Transverse colon (tissue), 4 donors: ENCODE data around the gene ZBTB38. TPM values are rescaled to one million over a fixed set of nuclear protein-coding genes. Genes with fewer than 3 reads are reported as not detected.

ENCODE experiments used
- DNase-seq: peaks from one replicate; pipeline ENCODE4 v3.0.0-alpha.2; 2019
- H3K27ac ChIP-seq, 4 donors: fragments of 200-600 bp; sonication (generic); 2 replicates each; pipeline ENCODE4 v1.5.1; 2016 to 2018; ENCODE audit warnings: inconsistent platforms in 4 of 4
- H3K27me3 ChIP-seq: fragments of 200-600 bp; sonication (generic); 2 replicates; pipeline ENCODE4 v1.5.1; 2017; ENCODE audit warnings: inconsistent platforms
- H3K36me3 ChIP-seq, 4 donors: fragments of 200-600 bp; sonication (generic); 2 replicates each; pipeline ENCODE4 v1.5.1; 2017 to 2019; ENCODE audit warnings: inconsistent platforms in 4 of 4
- H3K4me1 ChIP-seq, 4 donors: fragments of 200-600 bp; sonication (generic); 2 replicates each; pipeline ENCODE4 v1.5.1; 2017 to 2020; ENCODE audit warnings: inconsistent platforms in 4 of 4
- H3K4me3 ChIP-seq, 4 donors: fragments of 200-600 bp; sonication (generic); 1 replicate in 1 of 4; 2 replicates in 3 of 4; pipeline versions ENCODE4 v1.5.1 to v1.6.1; 2017 to 2019; ENCODE audit warnings: inconsistent platforms in 4 of 4
- H3K9me3 ChIP-seq, 2 donors: fragments of 200-600 bp; sonication (generic); 2 replicates each; pipeline ENCODE4 v1.5.1; 2017 to 2019; ENCODE audit warnings: inconsistent platforms in 2 of 2
- EP300 ChIP-seq: sonication (generic); formaldehyde crosslinking; IDR thresholded peaks from one replicate; pipeline ENCODE4 v1.6.1; 2017; ENCODE audit warnings: antibody characterized with exemption, low read depth
- POLR2A ChIP-seq: fragments of 450-650 bp; IDR thresholded peaks from one replicate; pipeline ENCODE4 v1.6.1; 2016; ENCODE audit warnings: antibody characterized with exemption, mild to moderate bottlenecking, moderate library complexity
- POLR2AphosphoS5 ChIP-seq, 3 donors: sonication (generic); formaldehyde crosslinking; IDR thresholded peaks; one replicate each; pipeline ENCODE4 v1.6.1; 2016; ENCODE audit warnings: antibody characterized with exemption in 3 of 3
- WGBS, 2 donors: methylation state at CpG; one replicate each; pipeline ENCODE4 v1.1.5; 2018; ENCODE audit warnings: low coverage in 1 of 2; 5-methylcytosine and 5-hydroxymethylcytosine counted together
- in situ Hi-C, 4 donors: fragments of 200-750 bp; cut with MboI; loops; one replicate each; pipeline versions ENCODE4 v1.15.0 to v1.15.1; 2017; ENCODE audit warnings: low sequenced_read_pairs in 3 of 4, low pct_ligation_motif_present in 1 of 4, low pct_unique_long_range_greater_than_20kb in 1 of 4
- intact Hi-C: fragments of 100-400 bp; cut with DNase I; formaldehyde crosslinking; loops from one replicate; pipeline ENCODE4 v1.15.1; 2023; ENCODE audit warnings: low total_unique reads
- total RNA-seq, 4 donors: library from RNA; depleted of rRNA; stranded (reverse); fragments of >200 nt; gene quantifications; one replicate each; pipeline ENCODE4 v1.1.0, GENCODE V29; 2016
- TF ChIP-seq, protein P1 (sequence below), 5 experiments: fragments of 200-600 bp in 3 of 5; fragments of 450-650 bp in 2 of 5; sonication (generic) in 3 of 5; IDR thresholded peaks; 1 replicate in 2 of 5; 2 replicates in 3 of 5; pipeline ENCODE4 v1.5.1; 2016 to 2017; ENCODE audit warnings: antibody characterized with exemption in 5 of 5, inconsistent platforms in 3 of 5, mild to moderate bottlenecking in 2 of 5, moderate library complexity in 1 of 5

Gene ZBTB38
- total RNA-seq, 4 donors from 2014 or later: 71.8 to 182 (median 169) TPM

DNA sequence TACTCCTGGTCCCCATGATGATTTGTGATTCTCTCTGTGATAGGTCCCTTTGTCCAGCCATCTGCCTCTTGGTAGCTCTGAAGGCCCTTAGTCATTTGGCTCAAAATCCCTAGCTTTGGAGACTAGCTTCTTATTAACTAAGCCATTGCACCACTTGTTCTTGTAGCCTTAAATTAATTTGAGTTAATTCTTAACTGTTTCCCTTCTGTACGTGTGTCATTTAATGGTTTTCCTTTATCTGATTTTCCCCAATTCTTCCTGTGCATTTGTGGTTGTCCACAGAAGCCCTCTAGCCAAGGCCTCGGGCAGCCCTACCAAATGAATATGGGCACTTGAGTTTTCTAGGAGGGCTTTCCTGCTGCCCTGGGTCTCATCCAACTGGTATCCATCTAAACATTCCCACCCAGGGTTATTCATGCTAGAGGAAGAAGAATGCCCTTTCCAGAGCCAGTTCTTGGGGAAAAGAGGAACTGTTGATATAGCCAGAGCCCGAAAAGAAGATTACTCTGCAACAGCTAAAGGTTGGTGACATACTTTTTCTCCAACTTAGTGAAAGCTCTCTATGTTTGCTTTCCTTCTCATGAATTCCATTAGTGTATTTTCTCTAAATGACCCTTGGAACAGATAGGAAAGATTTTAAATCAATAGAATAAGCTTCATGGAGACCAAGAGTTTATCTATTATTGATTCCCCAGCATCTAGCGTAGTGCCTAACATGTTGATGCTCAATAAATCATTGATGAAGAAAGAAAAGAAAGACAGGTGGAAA lies 44.2 kb upstream of the ZBTB38 start:
- no peak for DNase-seq
- Histone ChIP-seq H3K9me3 (no peaks in the 10 kb centered on the region), H3K36me3 (no peaks in the 10 kb centered on the region), H3K4me3 (peak overlapping the region in 3 of 4 donors; percentile 9 to 23 (median 18)), H3K4me1 (peaks cover 0 to 48% (median 18%) of the 10 kb centered on the region in 4 donors), H3K27me3 (no peaks in the 10 kb centered on the region), H3K27ac (peak overlapping the region; percentile 54 to 82 (median 78))
- TF ChIP-seq, protein P1, sequence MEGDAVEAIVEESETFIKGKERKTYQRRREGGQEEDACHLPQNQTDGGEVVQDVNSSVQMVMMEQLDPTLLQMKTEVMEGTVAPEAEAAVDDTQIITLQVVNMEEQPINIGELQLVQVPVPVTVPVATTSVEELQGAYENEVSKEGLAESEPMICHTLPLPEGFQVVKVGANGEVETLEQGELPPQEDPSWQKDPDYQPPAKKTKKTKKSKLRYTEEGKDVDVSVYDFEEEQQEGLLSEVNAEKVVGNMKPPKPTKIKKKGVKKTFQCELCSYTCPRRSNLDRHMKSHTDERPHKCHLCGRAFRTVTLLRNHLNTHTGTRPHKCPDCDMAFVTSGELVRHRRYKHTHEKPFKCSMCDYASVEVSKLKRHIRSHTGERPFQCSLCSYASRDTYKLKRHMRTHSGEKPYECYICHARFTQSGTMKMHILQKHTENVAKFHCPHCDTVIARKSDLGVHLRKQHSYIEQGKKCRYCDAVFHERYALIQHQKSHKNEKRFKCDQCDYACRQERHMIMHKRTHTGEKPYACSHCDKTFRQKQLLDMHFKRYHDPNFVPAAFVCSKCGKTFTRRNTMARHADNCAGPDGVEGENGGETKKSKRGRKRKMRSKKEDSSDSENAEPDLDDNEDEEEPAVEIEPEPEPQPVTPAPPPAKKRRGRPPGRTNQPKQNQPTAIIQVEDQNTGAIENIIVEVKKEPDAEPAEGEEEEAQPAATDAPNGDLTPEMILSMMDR (IDR thresholded peaks at IDR 0.05): no peak
- TF ChIP-seq POLR2AphosphoS5 (IDR thresholded peaks at IDR 0.05) (no peak), EP300 (no peak), POLR2A (no peak)
- 36 to 56% methylated on average over 4 of the region's 4 CpGs for whole genome bisulfite sequencing, 2 donors
- intact Hi-C loops (no loop called here), in situ Hi-C loops (loop anchor here in 2 of 4 donors (25.0 kb wide), 2 partner anchors 238 to 413 kb away; partner anchors contain the start of gene RNF7 (in 1 of the 2))

DNA sequence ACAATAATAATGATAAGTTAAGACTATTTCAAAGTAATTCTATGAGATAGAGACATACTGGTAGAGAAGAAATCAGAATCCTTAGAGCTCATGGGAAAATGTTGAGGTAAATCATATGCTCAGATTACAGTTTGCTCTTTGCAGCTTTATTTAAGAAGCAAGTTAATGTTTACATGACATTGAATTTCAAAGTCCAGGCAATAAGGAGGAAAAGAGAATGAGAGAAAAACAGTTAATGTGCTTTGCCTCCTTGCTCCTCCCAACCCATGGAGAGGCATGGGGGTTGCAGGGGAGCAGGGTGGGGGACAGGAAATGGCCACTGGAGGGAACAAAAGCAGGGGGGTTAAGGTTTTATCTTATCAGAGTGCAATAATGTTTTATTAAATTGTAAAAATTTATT lies 42.2 kb upstream of the ZBTB38 start:
- Histone ChIP-seq H3K4me3 (peak overlapping the region in 3 of 4 donors; percentile 8 to 23 (median 18)), H3K4me1 (peaks cover 0 to 53% (median 25%) of the 10 kb centered on the region in 4 donors), H3K27ac (peak overlapping the region; percentile 57 to 82 (median 78)), H3K36me3 (no peaks in the 10 kb centered on the region), H3K27me3 (no peaks in the 10 kb centered on the region), H3K9me3 (no peaks in the 10 kb centered on the region)
- DNase-seq: peak; percentile 82
- in situ Hi-C loops (no loop called here), intact Hi-C loops (no loop called here)
- TF ChIP-seq, protein P1 (IDR thresholded peaks at IDR 0.05): peak in 1 of 5 experiments; percentile 18
- peak in 2 of 3 donors; percentile 74 to 80 for TF ChIP-seq POLR2AphosphoS5 (IDR thresholded peaks at IDR 0.05)
- peak; percentile 73 for TF ChIP-seq EP300
- peak; percentile 64 for TF ChIP-seq POLR2A

DNA sequence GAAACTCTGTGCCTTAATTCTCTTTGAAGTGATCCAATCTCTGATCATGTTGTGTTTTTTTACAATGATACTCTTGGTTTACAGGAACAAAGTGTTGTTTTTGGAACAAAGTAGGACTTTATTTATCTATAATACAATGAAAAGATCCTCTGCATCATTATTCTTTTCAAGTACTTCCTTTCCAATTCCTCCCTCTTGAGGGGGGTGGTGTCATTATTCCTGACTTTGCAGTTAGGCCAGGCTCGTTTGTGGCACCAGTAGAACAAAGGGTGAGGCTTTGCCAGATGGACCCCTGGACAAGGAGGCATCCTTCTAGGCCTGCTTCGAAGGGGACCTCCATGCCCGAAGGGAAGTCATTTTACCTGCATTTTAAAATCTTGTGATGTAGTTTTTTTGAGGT lies 41.7 kb upstream of the ZBTB38 start:
- no peak for TF ChIP-seq POLR2AphosphoS5 (IDR thresholded peaks at IDR 0.05)
- no peak for DNase-seq
- intact Hi-C loops (no loop called here), in situ Hi-C loops (no loop called here)
- Histone ChIP-seq H3K9me3 (no peaks in the 10 kb centered on the region), H3K36me3 (no peaks in the 10 kb centered on the region), H3K4me1 (peaks cover 0 to 53% (median 30%) of the 10 kb centered on the region in 4 donors), H3K27me3 (no peaks in the 10 kb centered on the region), H3K4me3 (no peak overlapping the region), H3K27ac (peak overlapping the region; percentile 57 to 77 (median 66))
- 45 to 57% methylated on average over 3 of the region's 3 CpGs for WGBS, 2 donors

DNA sequence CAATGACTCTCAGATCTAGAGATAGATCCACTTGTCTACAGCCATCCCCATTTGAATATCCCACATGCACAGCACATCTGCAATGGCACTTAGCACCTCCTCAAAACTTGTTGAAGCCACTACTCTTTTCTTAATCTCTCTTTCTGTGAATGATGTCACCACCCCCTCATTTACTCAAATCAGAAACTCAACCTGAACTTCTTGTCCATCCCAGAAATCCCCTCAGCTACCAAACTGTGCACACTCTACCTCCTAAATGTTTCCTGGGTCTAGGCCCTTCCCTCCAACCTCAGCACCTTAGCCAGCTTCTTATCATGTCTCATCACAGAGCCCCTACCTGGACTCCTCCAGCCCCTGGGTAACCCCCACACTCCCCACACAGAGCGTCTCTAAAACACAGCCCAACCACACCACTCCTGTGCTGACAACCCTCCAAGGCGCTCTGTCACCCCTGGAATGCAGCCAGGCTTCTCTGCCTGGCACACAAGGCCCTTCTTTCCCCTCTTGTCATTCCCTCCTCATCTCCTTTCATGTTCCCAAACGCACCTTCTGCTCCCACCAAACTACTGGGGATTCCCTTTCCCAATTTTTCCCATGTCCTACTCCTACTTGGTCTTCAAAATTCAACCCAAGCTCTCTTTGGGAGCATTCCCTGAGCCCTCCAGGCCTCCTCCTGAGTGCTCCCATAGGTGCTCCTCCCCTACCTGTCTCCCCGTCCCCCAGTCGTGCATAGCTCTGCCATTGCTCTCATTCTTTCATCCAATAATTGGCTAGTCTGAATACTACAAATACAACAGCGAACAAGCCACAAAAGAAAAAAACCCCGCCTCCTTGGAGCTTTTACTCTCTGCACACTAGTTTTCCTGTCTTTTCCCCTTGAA lies 39.8 kb upstream of the ZBTB38 start:
- peak overlapping the region in 1 of 4 donors; percentile 19 for H3K27ac ChIP-seq
- H3K36me3 ChIP-seq: no peaks in the 10 kb centered on the region
- TF ChIP-seq, protein P1 (IDR thresholded peaks at IDR 0.05): no peak
- DNase-seq: no peak
- intact Hi-C loops: no loop called here
- no peaks in the 10 kb centered on the region for H3K9me3 ChIP-seq
- peaks cover 6 to 66% (median 39%) of the 10 kb centered on the region in 4 donors for H3K4me1 ChIP-seq
- in situ Hi-C loops: no loop called here
- no peaks in the 10 kb centered on the region for H3K27me3 ChIP-seq
- no peak overlapping the region for H3K4me3 ChIP-seq
- WGBS, 2 donors: 70 to 77% methylated on average over 7 of the region's 7 CpGs
